Measurements from ENCODE around the gene EXOC3L2. TPM values are rescaled to one million over a fixed set of nuclear protein-coding genes. Genes with fewer than 3 reads are reported as not detected.

The EXOC3L2 gene
- polyA plus RNA-seq, 1 donor from 2014 or later, result not detected

DNA sequence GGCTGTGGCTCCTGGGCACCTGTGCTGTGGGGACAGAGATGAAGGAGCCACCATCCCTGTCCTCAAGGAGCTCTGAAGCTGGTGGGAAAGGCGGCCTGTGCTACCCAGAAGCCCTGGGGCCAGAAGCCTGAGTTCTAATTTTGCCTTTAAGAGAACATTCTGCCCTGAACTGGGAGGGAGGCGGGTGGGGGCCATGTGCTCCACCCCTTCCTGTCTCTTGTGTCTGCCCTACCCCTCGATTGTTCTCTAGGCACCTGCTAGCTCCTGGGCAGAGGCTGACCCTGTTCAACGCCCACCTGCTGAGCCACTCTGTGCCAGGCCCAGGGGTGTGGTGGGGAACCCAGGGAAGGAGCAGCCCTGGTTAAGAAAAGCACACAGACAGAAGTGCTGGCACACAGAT is 73.0 kb downstream of the EXOC3L2 start:
- peak overlapping the region in 1 of 4 donors; percentile 47 for H3K4me3 Mint-ChIP-seq
- H3K4me1 Mint-ChIP-seq, result peaks cover 11 to 22% (median 12%) of the 10 kb centered on the region in 3 donors
- peak overlapping the region in 1 of 3 donors; percentile 31 for H3K27ac Mint-ChIP-seq

DNA sequence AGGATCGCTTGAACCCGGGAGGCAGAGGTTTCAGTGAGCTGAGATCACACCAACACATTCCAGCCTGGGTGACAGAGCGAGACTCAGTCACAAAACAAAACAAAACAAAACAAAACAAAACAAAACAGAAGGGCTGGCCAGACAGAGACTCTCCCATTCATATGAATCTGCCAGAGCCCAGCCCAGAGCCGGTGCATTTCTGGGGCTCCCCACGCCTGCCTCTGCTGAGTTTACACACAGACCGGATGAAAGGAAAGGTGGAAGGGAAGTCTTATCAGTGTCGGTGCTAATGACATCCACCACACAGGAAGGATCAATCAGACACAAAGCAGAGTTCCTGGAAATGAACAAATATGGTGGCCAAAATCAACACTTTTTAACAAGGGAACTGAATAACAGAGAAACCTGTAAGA is 74.0 kb downstream of the EXOC3L2 start:
- Mint-ChIP-seq H3K4me3 (peak overlapping the region in 2 of 4 donors; percentile 58 to 73), H3K4me1 (peaks cover 10 to 22% (median 15%) of the 10 kb centered on the region in 3 donors)

More for the DNA sequence above, 73.0 kb downstream of the EXOC3L2 start:
- Mint-ChIP-seq H3K36me3 (peaks cover 5% of the 10 kb centered on the region), H3K27me3 (peaks cover 1% of the 10 kb centered on the region), H3K9me3 (no peaks in the 10 kb centered on the region)

DNA sequence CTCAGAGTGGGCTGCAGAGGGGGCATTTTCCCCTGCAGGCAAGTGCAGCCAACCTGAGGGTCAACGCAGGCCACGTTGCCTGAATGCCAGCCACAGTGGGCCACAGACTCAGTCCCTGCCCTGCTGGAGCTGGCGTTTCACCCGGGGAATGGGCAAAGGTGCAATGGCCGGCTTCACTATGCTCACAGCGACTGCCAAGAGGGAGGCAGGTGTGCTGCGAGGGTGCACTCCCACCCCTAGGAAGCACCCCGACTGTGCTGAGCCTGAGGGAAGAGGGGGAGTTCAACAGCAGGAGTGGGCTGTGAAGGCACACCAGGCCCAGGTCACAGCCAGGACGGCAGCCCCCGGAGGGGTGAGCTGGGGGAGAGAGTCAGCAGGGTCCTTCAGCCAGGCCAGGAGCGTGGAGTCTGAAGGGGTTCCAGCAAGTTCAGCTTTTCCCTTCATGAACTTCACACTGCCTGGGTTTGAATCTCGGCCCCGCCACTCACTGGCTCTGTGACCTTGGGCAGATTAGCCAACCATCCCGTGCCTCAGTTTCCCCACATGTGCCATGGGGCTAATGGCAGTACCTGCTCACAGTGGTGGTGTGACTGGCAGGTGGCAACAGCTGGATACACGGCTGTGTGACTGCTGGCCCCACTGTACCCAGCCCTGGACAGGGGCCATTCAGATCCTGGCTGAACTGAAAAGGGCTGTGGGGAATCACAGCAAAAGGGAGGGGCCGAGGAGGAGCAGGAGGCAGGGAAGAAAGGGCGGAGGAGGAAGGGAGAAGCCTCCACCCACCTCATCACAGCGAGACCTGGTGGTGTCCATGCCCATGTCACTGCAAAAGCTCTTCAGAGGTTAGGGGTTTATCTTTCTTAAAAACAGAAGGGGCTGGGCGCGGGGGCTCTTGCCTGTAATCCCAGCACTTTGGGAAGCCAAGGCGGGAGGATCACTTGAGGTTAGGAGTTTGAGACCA is 74.8 kb downstream of the EXOC3L2 start:
- peaks cover 1% of the 10 kb centered on the region for H3K27me3 Mint-ChIP-seq
- H3K27ac Mint-ChIP-seq, result no peak overlapping the region
- H3K4me3 Mint-ChIP-seq, result peak overlapping the region in 1 of 4 donors; percentile 17
- H3K4me1 Mint-ChIP-seq, result peaks cover 9 to 23% (median 15%) of the 10 kb centered on the region in 3 donors
- peaks cover 5% of the 10 kb centered on the region for H3K36me3 Mint-ChIP-seq
- no peaks in the 10 kb centered on the region for H3K9me3 Mint-ChIP-seq

More for the DNA sequence above, 74.0 kb downstream of the EXOC3L2 start:
- Mint-ChIP-seq H3K36me3 (peaks cover 5% of the 10 kb centered on the region), H3K27ac (peak overlapping the region; percentile 5 to 84 (median 78)), H3K27me3 (peaks cover 1% of the 10 kb centered on the region), H3K9me3 (no peaks in the 10 kb centered on the region)

- Mint-ChIP-seq H3K27me3 (peaks cover 1% of the 10 kb centered on the region), H3K4me3 (no peak overlapping the region), H3K36me3 (peaks cover 5% of the 10 kb centered on the region), H3K4me1 (peaks cover 8 to 22% (median 15%) of the 10 kb centered on the region in 3 donors), H3K9me3 (no peaks in the 10 kb centered on the region), H3K27ac (no peak overlapping the region)
These were observed 75.6 kb downstream of the EXOC3L2 start for GRCh38 chr19:45169602-45170001.

DNA sequence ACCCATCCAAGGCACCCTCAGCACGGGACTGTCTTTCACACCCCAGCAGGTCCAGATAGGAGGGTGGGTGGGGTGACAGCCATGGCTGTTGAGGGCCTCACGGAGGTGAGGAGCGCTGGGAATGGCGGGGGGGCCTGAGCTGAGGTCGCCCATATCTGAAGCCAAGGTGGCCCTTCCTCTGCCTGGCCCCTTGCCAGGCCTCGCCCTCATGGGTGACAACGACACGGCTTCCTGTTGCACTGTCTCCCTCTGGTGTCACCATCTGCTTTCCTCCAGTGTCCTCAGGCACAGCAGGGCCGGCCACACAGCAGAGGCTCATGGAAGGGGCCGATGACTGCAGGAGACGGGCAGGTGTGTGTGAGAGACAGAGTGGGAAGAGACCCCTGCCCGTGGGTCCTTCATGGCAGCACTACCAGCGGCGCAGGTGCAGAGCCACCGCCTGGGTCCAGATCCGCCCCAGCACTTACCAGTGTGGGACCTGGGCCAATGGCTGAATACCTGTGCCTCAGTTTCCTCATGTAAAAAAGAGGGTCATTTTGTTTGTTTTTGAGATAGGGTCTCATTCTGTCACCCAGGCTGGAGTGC is 76.3 kb downstream of the EXOC3L2 start:
- Mint-ChIP-seq H3K27me3 (peaks cover 1% of the 10 kb centered on the region), H3K27ac (no peak overlapping the region), H3K4me1 (peaks cover 8 to 22% (median 15%) of the 10 kb centered on the region in 3 donors), H3K4me3 (no peak overlapping the region), H3K9me3 (no peaks in the 10 kb centered on the region), H3K36me3 (peaks cover 5% of the 10 kb centered on the region)

DNA sequence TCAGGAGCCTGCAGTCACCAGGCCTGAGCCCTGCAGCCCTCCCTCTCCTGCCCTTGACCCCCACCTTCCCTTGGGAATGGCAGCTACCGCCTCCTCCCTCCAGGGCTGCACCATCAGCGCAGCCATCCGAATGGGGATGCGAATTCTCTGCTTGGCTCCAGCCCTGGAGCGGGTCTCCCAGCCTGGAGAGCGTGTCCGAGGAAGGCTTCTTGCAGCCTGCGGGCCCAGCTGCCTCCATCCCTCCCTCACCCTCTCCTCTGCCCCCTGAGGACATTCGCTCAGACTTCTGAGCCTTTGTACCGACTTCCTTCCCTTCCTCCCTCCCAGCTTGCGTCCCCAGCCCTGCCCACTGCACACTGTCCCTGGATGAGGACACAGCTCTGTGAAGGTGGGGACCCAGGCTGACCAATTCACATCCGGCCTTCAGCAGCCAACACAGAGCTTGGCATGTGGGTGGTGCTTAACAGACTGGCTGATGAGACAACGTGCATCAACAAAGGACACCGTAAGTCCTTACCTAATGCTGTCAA is 78.4 kb downstream of the EXOC3L2 start:
- H3K27me3 Mint-ChIP-seq, result peaks cover 1% of the 10 kb centered on the region
- H3K36me3 Mint-ChIP-seq, result peaks cover 5% of the 10 kb centered on the region
- H3K9me3 Mint-ChIP-seq, result no peaks in the 10 kb centered on the region
- peaks cover 8 to 16% (median 11%) of the 10 kb centered on the region in 3 donors for H3K4me1 Mint-ChIP-seq
- H3K27ac Mint-ChIP-seq, result no peak overlapping the region
- no peak overlapping the region for H3K4me3 Mint-ChIP-seq

DNA sequence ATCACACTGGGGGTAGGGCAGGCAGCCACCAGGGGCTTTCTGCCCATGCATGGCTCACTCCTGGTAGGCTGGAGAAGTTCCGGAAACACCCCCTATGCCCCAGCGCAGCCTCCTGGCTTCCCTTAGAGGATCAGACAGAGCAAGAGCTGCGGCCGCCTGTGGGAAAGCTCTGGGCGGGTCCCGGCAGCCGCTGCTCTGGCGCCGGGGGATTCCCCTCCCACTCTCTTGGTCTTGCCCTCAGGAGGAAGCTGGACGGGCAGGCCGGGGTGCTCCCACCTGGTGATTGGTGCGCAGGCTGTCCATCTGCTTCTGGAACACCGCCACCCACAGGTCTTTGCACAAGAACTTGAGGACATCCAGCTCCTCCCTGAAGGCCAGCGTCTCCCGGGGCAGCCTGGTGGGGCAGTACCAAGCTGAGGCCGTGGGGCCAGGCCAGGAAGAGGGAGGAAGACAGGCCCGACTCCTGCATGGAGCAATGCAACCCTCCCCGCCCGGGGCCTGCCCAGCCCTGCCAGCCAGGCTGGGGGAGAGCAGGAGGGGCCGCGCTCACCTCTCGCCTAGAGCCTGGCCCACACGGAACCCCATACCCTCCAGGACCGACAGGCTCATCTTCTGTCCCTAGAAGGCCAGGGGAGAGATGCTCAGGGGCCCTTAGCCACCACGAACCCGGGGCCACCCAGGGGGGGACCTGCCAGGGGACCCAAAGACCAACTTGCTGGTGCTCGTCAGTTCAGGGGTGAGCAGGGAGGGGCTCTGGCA is 80.5 kb downstream of the EXOC3L2 start:
- Mint-ChIP-seq H3K4me3 (peak overlapping the region in 2 of 4 donors; percentile 52 to 70), H3K36me3 (peaks cover 1% of the 10 kb centered on the region), H3K27me3 (peaks cover 4% of the 10 kb centered on the region)

GRCh38 chr19:45163751-45164460 is 81.3 kb downstream of the EXOC3L2 start:
- H3K4me3 Mint-ChIP-seq, result peak overlapping the region in 2 of 4 donors; percentile 74 to 76

More for the DNA sequence above, 80.5 kb downstream of the EXOC3L2 start:
- no peaks in the 10 kb centered on the region for H3K9me3 Mint-ChIP-seq
- H3K4me1 Mint-ChIP-seq, result peaks cover 1 to 5% (median 4%) of the 10 kb centered on the region in 3 donors
- peak overlapping the region in 1 of 3 donors; percentile 19 for H3K27ac Mint-ChIP-seq

DNA sequence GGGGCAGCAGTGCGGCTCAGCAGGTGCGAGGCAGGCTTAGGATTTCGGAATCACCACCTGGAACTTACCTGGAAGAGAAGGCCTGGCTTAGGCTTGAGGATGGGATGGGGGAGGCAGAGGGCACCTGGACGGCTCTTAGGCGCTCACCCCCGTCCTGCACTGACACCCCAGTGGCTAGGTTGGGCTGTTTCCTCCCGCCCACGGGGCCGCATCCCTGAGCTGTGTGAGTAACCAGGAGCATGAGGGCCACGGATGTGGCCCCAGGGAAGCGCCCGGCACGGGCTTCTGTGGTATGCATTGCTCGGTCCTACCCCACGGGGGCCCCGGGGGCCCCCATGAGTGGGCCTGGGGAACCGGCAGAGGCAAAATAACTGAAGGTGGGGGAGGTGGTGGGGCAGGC is 82.1 kb downstream of the EXOC3L2 start:
- peaks cover 7% of the 10 kb centered on the region for H3K27me3 Mint-ChIP-seq
- peaks cover 1 to 5% (median 4%) of the 10 kb centered on the region in 3 donors for H3K4me1 Mint-ChIP-seq
- H3K4me3 Mint-ChIP-seq, result no peak overlapping the region
- H3K36me3 Mint-ChIP-seq, result no peaks in the 10 kb centered on the region
- H3K27ac Mint-ChIP-seq, result no peak overlapping the region
- no peaks in the 10 kb centered on the region for H3K9me3 Mint-ChIP-seq

More at GRCh38 chr19:45163751-45164460, 81.3 kb downstream of the EXOC3L2 start:
- no peak overlapping the region for H3K27ac Mint-ChIP-seq
- peaks cover under 1% of the 10 kb centered on the region for H3K36me3 Mint-ChIP-seq
- no peaks in the 10 kb centered on the region for H3K9me3 Mint-ChIP-seq
- H3K27me3 Mint-ChIP-seq, result peaks cover 4% of the 10 kb centered on the region
- H3K4me1 Mint-ChIP-seq, result peaks cover 1 to 5% (median 4%) of the 10 kb centered on the region in 3 donors

GRCh38 chr19:45162608-45163143 is 82.5 kb downstream of the EXOC3L2 start:
- Mint-ChIP-seq H3K4me1 (peaks cover 1 to 5% (median 4%) of the 10 kb centered on the region in 3 donors), H3K36me3 (no peaks in the 10 kb centered on the region), H3K27me3 (peaks cover 12% of the 10 kb centered on the region), H3K9me3 (no peaks in the 10 kb centered on the region), H3K27ac (no peak overlapping the region), H3K4me3 (no peak overlapping the region)

Other genes starting within 250 kb of the EXOC3L2 start
- gene RELB, start 243.9 kb downstream of the EXOC3L2 start, polyA plus RNA-seq, result 89.8 TPM
- gene CLASRP, start 206.4 kb downstream of the EXOC3L2 start, polyA plus RNA-seq, result 27.0 TPM
- gene ZNF296, start 168.9 kb downstream of the EXOC3L2 start, polyA plus RNA-seq, result 74.4 TPM
- 115 TPM for gene GEMIN7, start 166.1 kb downstream of the EXOC3L2 start, polyA plus RNA-seq
- gene PPP1R37, start 152.2 kb downstream of the EXOC3L2 start, polyA plus RNA-seq, result 2.3 TPM
- gene NKPD1, start 84.4 kb downstream of the EXOC3L2 start, polyA plus RNA-seq, result not detected
- gene TRAPPC6A, start 67.2 kb downstream of the EXOC3L2 start, polyA plus RNA-seq, result 158 TPM
- gene BLOC1S3, start 66.6 kb downstream of the EXOC3L2 start, polyA plus RNA-seq, result 16.2 TPM
- gene MARK4, start 5.9 kb upstream of the EXOC3L2 start, polyA plus RNA-seq, result 0.58 TPM
- gene CKM, start 77.5 kb upstream of the EXOC3L2 start, polyA plus RNA-seq, result not detected
- gene KLC3, start 95.3 kb upstream of the EXOC3L2 start, polyA plus RNA-seq, result not detected
- 6.6 TPM for gene ERCC2, start 125.2 kb upstream of the EXOC3L2 start, polyA plus RNA-seq
- gene PPP1R13L, start 159.7 kb upstream of the EXOC3L2 start, polyA plus RNA-seq, result 1.6 TPM
- gene POLR1G, start 161.2 kb upstream of the EXOC3L2 start, polyA plus RNA-seq, result 2.2 TPM
- 50.2 TPM for gene ERCC1, start 178.5 kb upstream of the EXOC3L2 start, polyA plus RNA-seq
- gene FOSB, start 222.6 kb upstream of the EXOC3L2 start, polyA plus RNA-seq, result 48.1 TPM

All from IgD-negative memory B cell (primary cell).